GM21360 (cell line): ENCODE results near the gene SLC32A1.

ENCODE experiments used
- ATAC-seq: cut with Tn5 transposase; IDR thresholded peaks from one replicate; pipeline ENCODE4 v1.9.1; 2021; ENCODE audit warnings: mild to moderate bottlenecking, moderate library complexity; ENCODE audit not compliant: unreplicated experiment

The SLC32A1 gene, protein sequence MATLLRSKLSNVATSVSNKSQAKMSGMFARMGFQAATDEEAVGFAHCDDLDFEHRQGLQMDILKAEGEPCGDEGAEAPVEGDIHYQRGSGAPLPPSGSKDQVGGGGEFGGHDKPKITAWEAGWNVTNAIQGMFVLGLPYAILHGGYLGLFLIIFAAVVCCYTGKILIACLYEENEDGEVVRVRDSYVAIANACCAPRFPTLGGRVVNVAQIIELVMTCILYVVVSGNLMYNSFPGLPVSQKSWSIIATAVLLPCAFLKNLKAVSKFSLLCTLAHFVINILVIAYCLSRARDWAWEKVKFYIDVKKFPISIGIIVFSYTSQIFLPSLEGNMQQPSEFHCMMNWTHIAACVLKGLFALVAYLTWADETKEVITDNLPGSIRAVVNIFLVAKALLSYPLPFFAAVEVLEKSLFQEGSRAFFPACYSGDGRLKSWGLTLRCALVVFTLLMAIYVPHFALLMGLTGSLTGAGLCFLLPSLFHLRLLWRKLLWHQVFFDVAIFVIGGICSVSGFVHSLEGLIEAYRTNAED

GRCh38 chr20:38723848-38724625 lies at the start of gene SLC32A1:
Gene SLC32A1 (plus strand): TSS chr20:38724486. CDS start chr20:38724725, 239 bp downstream.
- ATAC-seq: no peak

- ATAC-seq: no peak
Measured at GRCh38 chr20:38674765-38675133, 49.5 kb upstream of the SLC32A1 start.

GRCh38 chr20:38676576-38676975 lies 47.7 kb upstream of the SLC32A1 start:
- no peak for ATAC-seq

GRCh38 chr20:38680500-38681306 lies 43.6 kb upstream of the SLC32A1 start:
- no peak for ATAC-seq

GRCh38 chr20:38685271-38685670 lies 39.0 kb upstream of the SLC32A1 start:
- ATAC-seq: no peak

GRCh38 chr20:38685853-38686473 lies 38.3 kb upstream of the SLC32A1 start:
- ATAC-seq: no peak

DNA sequence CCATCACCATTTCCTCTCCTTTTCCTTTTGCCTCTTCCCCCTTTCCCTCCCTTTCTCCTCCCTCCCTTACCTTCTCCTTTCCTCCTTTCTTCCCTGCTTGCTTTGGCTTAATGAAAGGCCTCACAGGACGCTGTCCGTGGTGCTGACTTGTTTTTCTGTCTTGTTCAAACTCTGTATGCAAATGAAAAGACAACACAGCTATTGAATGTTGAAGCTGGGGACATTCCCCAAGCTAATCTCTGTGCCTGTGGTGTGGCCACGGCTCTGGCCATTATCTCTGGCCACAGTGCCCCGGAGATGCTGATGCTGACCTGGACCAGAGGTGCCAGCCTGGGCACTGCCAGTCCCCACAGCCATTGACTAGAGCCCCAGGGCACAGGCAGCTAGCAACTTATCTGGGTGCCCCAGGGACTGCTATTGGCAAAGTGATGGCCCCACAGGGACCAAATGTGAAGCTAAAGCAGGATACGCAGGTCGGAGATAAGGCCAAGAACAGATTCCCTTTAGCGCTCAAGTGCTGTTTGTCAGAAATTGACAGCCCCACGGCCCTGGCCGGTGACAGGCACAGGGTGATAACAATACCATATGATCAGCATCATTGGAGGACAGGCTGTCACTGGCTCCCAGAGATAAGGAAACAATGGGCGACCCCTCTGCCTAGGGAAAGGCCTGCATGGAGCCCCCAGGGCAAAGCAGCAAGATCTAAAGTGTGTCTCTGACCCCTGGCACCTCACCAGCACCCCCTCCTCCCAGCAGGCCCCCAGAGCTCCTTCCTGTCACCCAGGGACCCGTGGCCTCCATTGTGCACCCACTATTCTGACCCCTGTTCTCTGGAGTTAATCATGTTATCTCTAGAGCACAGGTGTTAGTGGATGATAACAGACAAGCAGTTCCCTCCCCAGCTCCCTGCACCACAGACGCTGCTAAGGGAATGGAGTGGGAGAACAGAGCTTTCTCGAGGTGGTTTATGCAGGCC lies 31.6 kb upstream of the SLC32A1 start:
- no peak for ATAC-seq

- ATAC-seq: no peak
Measured at GRCh38 chr20:38697306-38697705, 27.0 kb upstream of the SLC32A1 start.

DNA sequence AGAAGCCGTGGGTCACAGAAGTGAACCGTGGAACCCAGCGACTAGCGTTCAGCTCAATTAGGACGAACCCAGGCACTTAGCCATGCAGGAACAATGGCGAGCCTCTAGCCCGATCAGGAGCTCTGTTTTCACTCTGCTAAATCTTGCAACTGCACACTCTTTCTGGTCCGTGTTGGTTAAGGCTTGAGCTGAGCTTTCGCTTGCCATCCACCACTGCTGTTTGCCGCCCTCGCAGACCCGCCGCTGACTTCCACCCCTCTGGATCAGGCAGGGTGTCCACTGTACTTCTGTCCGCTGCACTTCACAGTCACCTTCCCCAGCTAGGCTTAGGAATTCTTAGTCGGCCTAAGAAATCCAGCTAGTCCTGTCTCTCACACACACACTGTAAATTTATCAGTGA lies 25.7 kb upstream of the SLC32A1 start:
- ATAC-seq: no peak

GRCh38 chr20:38700141-38700540 lies 24.1 kb upstream of the SLC32A1 start:
- no peak for ATAC-seq

GRCh38 chr20:38700926-38701325 lies 23.4 kb upstream of the SLC32A1 start:
- no peak for ATAC-seq

DNA sequence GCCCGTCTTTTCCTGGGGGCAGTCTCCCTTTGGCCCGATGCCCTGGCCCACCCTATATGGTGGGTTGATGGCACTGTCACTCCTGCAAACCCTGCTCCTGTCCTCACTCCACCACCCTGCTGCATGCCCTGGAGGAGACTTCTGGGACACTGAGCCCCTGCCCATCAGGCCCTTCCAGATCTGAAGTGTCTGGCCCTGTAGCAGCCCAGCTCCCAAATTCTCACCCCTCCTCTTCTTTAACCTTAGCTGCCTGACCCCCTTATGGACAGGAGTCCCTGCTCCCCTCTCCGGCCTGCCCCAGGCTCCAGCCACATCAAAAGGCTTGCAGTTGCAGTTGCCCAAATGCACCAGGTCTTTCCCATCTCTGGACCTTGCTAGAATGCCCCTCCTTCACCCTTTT lies 20.8 kb upstream of the SLC32A1 start:
- no peak for ATAC-seq

DNA sequence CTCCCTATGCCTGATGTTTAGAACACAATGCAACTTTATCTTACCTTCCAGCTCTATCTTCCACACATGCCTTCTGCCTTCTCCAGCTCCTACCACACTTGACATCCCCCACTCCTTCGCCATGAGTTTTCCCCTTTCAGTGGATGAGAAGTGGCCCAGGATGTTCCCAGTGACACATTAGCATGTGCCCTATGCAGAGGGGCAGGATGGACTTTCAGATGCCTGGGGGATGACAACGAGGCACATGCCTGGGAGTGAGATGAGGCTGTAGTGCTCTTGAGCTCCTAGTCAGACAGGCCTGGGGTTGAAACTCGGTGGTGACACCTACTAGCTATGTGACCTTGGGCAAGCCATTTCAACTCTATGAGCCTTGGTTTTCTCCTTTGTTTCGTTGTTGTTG lies 20.1 kb upstream of the SLC32A1 start:
- no peak for ATAC-seq

- no peak for ATAC-seq
Measured at GRCh38 chr20:38706509-38706908, 17.8 kb upstream of the SLC32A1 start.

DNA sequence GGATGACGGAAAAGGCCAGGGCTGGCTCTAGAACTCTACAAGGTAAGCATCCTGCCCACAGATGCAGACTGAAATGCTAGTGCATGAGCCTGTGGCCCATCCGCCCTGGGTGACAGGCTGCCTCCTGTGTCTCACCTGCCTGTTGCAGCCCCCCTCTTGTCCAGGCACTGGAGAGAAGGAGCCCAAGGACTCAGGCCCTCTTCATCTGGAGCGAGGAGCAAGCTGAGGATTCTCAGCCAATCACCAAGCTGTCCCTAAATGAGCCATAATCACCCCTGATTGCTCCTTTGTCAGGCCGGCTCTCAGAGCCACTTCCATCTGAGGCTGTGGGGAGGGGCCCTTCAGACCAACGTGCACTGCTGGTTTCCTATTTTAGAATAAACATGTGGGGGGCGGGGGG lies 10.0 kb upstream of the SLC32A1 start:
- ATAC-seq: no peak

DNA sequence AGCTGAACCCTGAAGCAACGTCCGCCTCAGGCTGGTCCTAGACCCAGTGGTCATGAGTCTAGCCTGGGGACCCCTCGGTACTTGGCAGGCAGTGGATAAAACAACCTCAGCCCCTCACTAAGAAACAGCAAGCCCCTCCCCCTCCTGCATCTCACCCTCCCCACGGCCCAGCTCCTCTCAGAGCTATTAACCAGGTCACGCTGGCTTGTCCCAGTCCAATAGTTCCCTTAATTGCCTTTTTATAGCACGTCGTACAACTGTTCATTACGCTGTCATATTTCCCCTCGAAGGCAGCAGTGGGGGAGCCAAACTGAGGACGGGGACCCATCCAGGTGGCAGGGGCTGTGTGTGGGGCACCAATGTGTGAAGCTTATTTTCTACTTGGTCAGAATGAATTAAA lies 8.6 kb upstream of the SLC32A1 start:
- no peak for ATAC-seq

DNA sequence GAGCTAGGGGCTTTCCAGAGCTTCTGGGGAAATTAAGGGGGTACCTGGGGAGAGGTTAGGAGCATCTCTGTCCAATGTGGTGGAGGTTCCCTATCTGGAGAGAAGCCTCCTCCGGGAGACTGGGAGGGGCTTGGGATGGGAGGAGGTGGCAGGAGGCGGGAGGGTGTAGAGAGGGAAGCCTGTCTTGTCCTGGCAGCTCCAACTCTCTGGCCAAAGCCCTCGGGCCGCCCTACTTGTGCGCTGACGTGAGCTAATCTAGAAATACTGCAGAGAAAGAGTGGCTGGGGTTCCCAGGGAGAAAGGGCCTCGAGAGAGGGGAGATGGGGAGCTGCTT lies 1.6 kb upstream of the SLC32A1 start:
- no peak for ATAC-seq

DNA sequence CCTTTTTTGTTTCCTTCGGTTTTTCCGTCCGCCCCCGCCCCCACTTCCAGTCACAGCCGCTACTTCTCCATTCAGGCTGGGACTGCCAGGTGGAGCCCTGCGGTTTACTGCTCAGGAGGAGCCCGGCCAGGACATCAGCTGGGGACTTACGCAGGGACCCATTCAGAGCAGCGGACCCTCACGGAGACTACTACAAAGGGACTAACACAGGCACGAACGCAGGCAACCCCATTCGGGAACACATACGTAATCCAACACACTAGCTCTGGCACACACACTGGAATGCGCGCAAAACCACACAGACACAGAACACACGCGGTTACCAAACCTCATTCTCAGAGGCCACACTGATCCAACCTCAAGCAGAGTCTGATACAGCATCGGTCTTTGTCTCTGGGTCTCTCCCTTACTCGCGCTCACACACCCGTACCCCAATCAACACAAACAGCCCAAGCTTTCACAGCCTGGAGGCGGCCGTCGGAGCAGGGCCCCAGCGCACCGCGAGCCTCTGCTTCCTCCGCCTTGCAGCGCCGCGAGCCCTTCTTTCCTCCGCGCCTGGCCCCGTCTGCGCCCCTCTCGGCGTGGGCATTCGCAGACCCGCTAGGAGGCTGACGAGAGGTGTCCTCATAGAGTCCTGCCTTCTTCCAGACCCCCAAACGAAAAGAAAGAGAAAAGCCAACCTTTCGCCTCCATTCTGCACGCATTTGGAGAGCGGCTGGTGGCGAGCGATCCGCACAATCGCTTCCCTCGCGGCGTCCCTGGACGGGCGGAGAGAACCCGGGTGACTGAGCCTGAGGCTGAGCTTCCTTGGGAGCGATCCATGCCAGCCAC lies 1.1 kb upstream of the SLC32A1 start:
- ATAC-seq: no peak

DNA sequence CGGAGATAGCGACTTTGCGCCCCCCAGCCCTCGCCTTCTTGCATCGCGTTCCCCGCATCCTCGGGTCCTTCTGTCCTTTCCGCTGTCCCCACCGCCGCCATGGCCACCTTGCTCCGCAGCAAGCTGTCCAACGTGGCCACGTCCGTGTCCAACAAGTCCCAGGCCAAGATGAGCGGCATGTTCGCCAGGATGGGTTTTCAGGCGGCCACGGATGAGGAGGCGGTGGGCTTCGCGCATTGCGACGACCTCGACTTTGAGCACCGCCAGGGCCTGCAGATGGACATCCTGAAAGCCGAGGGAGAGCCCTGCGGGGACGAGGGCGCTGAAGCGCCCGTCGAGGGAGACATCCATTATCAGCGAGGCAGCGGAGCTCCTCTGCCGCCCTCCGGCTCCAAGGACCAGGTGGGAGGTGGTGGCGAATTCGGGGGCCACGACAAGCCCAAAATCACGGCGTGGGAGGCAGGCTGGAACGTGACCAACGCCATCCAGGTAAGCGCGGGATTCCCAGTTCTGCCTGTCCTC lies 401 bp downstream of the SLC32A1 start:
- ATAC-seq: no peak
